GM19351 (cell line): ENCODE data around the gene SNAP23.
"Not testable (repeated sequence)": the region's sequence is repeated elsewhere in the genome, so short reads cannot be mapped to it uniquely, and the experiment has no call there.

Experiments used
- ATAC-seq: cut with Tn5 transposase; IDR thresholded peaks from one replicate; pipeline ENCODE4 v1.9.1; 2021; ENCODE audit warnings: mild to moderate bottlenecking, moderate library complexity; ENCODE audit not compliant: unreplicated experiment

The SNAP23 gene

GRCh38 chr15:42556550-42557207 lies 61.2 kb downstream of the SNAP23 start:
- not testable (repeated sequence) for ATAC-seq

DNA sequence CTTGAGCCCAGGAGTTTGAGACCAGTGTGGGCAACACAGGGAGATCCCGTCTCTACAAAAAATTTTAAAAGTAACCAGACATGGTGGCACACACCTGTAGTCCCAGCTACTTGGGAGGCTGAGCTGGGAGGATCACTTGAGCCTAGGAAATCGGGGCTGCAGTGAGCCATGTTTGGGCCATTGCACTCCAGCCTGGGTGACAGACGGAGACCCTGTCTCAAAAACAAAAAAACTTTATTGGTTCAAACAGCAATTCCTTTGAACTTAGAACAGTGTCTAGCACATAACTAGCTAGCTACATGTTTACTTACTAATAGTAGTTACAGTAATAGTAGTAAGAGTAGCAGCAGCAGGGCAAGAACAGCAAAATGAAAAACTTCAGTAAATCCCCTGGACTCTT lies 63.3 kb downstream of the SNAP23 start:
- no peak for ATAC-seq

DNA sequence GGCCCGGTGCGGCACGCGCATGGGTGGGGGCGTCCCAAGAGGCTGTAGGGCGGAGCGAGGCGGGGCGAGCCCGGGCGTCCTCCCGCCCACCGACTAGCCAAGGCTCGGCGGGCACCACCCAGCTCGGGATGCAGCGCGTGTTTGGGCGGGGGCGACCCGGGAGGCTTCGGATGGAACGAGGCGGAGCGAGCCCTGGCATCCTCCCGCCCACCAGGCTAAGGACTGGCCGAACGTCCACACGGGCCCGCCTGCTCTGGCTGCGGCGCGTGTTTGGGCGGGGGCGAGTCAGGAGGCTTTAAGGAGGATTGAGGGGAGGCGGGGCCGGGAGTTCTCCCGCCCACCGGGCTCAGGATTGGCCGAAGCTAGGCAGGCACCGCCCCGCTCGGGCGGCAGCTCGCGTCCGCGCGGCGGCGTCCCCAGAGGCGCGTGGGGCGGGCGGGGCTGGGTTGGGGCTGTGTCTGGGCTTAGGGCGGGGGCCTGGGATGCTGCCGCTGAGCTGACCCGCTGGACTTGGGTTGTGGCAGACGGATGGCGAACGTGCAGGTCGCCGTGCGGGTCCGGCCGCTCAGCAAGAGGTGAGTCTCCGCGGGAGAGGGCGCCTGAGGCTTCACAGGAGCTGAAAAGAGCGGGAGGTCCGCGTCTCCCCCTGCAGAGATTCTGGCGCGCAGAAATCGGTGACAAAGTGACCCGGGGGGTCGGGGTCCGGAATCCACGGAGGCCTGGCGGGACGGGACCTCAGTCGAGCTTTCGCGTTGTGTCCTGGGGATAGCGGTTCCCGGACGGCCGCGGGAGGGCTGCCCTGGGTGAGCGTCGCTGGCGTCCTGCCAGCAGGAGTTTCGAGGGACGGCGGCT lies 80.0 kb downstream of the SNAP23 start, which contains the start of gene STARD9:
Gene STARD9 (plus strand): TSS at position 419 of the 852 bp plus-strand sequence. CDS start 110 bp downstream, at position 529.
- ATAC-seq = peak; percentile 82

- no peak for ATAC-seq
Measured at GRCh38 chr15:42576040-42576594, 80.7 kb downstream of the SNAP23 start.

GRCh38 chr15:42576776-42577175 lies 81.3 kb downstream of the SNAP23 start:
- ATAC-seq = no peak

- ATAC-seq = no peak
Measured at GRCh38 chr15:42577514-42578031, 82.1 kb downstream of the SNAP23 start.

GRCh38 chr15:42578984-42579537 lies 83.6 kb downstream of the SNAP23 start:
- no peak for ATAC-seq

- peak; percentile 89 for ATAC-seq
Measured at GRCh38 chr15:42581272-42581730, 85.9 kb downstream of the SNAP23 start.
